HG03108 (cell line): Measurements from ENCODE around the gene RARB.

Experiments
- ATAC-seq: cut with Tn5 transposase; IDR thresholded peaks from one replicate; pipeline ENCODE4 v1.9.1; 2021; ENCODE audit warnings: moderate library complexity; ENCODE audit not compliant: unreplicated experiment

RARB gene

GRCh38 chr3:25542492-25543039 lies 114.5 kb downstream of the RARB start:
- no peak for ATAC-seq

DNA sequence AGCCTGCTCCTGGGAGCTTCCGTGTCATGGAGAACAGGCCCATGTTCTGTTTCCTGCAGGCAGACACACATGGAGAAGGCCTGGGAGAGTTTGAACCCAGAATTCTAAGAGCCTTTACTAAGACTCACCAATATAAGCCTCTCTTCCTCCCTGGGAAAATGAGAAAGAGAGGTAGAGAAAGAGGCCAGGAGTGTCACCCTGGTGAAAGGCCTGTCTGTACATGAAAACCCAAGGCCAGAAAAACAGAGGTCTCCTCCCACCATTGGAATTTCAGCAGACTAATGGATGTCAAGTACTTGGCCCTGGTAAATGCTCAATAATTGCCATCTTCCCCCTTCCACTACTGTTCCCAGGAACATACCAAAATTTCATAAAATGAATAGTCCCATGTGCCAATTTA lies 119.0 kb downstream of the RARB start:
- ATAC-seq, result no peak

DNA sequence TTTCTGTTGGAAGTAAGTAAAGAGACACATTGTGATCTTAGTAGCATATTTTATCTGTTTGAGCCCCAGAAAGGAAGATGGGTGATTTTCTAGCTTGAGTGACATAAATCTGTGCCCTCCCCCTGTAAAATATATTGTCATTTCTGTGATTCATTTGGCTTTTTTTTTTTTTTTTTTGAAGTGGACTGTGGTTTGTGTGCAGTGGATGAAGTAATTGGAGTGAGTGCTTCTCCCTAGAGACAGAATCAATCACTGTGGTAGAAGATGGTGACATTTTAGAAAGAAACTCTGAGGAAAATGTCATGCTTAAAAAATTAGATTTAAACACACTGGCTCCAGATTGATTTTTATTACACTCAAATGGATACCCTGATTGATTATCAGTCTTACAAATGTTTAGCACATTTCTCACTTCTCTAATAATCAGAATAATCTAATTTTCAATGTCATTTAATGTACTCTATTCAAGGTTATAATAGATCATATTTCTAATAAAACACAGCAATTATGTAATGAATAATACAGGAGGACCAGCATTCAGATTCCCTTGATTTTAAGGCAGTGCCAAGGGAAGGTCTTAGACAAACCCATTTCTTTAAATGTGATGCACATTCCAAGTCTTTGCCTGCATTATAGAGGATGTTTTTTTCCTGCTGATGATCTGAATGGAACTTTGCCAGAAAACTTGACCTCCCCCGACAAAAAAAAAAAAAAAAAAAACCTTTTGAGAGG lies 120.0 kb downstream of the RARB start:
- no peak for ATAC-seq

GRCh38 chr3:25548836-25549235 lies 120.8 kb downstream of the RARB start:
- ATAC-seq, result no peak

GRCh38 chr3:25552251-25552650 lies 124.2 kb downstream of the RARB start:
- no peak for ATAC-seq

- ATAC-seq, result no peak
Observed at GRCh38 chr3:25554376-25554775, 126.3 kb downstream of the RARB start.

DNA sequence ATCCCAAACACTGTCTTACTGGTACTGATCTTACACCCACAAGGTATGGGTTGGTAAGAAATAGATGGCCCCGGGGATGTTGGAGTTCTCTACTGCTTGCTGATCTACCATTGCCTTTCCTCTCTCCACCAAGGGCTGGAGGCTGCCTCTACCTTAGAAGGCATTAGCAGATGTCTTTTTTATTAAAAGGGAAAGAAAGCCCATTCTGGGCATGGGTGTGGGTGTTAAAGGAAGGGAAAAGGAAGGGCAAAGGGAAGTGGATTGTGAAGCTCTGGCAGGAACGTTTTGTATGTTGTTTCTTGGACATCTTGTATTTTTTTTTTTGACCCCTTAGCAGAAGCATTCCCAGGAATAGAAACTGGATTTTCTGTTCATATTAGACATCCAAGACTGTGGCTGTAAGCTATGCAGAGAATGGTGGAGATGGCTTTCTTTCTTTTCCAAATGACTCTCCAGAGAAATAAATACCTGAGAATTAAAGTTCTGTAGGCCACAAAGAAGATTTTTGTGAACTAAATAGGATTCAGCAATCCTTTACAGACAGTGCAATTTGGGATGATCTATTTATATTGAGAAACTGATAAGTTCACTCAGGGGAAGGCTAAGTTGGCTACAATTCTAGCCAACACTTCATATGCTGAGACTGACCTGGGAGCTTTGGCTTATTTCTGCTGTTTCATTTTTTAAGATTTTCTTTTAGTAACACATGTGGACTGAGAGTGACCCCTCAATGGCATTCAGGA lies 127.8 kb downstream of the RARB start:
- no peak for ATAC-seq

- ATAC-seq, result no peak
Observed at GRCh38 chr3:25556447-25556846, 128.4 kb downstream of the RARB start.

- no peak for ATAC-seq
Observed at GRCh38 chr3:25557694-25558093, 129.6 kb downstream of the RARB start.

DNA sequence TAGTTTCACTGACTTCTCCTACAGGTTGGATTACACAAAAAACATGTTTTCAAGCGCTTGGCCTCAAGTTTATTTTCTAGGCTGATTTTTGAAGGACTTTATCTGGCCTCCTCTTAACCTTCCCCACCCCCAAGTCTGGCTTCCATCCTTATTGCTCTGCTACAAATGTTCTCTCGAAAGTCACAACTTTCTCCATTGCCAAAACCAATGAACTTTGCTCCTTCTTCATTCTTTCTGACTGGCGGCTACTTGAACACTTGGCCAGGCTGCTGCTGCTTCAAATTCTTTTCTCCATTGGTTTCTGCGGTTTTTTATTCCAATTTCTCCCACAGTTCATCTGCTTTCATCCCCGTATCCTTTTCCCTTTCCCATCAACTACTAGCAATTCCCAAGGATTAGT lies 130.1 kb downstream of the RARB start:
- ATAC-seq, result no peak

- ATAC-seq, result no peak
Observed at GRCh38 chr3:25558796-25559195, 130.7 kb downstream of the RARB start.

DNA sequence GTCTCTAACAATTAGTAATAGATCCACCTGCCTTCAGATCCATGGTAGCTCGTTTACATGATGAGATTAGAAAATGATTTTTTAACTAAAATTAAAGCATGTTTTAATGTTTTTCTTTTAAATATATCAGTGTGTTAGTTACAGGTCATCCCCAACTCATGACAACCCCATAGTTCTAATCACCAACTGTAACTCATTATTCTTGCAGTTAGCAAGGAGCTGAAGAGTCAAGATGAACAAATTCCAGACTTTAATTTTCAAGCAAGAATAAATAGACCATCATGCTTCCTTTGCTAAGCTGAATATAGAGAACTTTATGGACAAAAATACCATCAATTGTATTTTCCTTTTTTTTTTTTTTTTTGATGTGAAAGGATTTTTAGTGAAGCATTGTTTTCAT lies 135.5 kb downstream of the RARB start:
- no peak for ATAC-seq

- ATAC-seq, result no peak
Observed at GRCh38 chr3:25564075-25564474, 136.0 kb downstream of the RARB start.

GRCh38 chr3:25565807-25566206 lies 137.7 kb downstream of the RARB start:
- no peak for ATAC-seq

GRCh38 chr3:25566358-25566920 lies 138.4 kb downstream of the RARB start:
- no peak for ATAC-seq

GRCh38 chr3:25567388-25567787 lies 139.3 kb downstream of the RARB start:
- no peak for ATAC-seq

GRCh38 chr3:25567806-25568524 lies 139.9 kb downstream of the RARB start:
- no peak for ATAC-seq

DNA sequence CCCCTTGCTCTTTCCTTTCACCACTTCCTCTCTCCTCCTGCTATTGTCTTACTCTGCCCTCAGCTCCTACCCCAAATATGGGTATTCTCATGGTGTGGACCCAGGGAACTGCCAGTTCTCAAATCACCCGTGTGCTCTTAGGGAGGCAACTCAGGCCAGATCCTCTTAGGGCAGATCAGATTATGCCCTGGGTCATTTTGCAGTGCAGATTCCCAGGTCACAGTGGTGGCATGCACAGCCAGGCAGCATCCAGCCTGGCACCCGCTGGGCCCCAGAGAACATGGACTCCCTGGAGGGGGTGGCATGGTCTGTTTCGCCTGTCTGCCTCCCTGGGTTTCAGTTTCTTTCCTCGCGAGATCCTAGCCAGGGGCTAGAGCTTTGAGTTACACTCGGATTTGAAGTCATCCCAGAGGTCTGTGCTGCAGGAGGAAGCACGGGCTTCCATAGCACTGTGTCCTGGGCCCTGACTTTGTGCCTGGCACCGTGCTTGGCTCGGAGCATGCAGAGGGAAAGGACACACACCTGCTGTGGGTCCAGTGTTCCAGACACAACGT lies 140.5 kb downstream of the RARB start:
- no peak for ATAC-seq

- no peak for ATAC-seq
Observed at GRCh38 chr3:25571285-25571684, 143.2 kb downstream of the RARB start.

DNA sequence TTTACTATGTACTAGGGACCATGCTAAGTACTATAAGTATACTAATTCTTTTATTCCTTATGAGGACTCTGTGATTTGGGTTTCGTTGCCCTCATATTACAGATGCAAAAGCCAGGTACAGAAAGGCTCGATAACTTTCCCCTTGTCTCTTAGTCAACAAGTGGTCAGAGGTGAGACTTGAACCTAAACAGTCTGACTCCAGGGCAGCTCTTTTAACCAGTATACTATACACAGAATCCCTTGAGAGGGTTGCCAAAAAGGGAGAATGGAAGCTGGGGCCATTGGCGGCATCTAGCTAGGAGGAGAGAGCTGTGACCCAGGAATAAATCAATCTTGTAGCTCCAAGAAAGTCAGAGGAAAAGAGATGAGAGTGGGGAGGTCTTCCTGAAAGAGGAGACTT lies 144.3 kb downstream of the RARB start:
- ATAC-seq, result no peak

- ATAC-seq, result no peak
Observed at GRCh38 chr3:25572919-25573385, 144.9 kb downstream of the RARB start.
